Heart left ventricle (tissue), 16 donors: ENCODE results near the gene CACNA1C. TPM values are rescaled to one million over a fixed set of nuclear protein-coding genes. Genes with fewer than 3 reads are reported as not detected.

ENCODE experiments used
- ATAC-seq, 4 donors: fragments of 200-7000 bp; cut with Tn5 transposase; one replicate each; pipeline ENCODE4 v1.9.1; 2020 to 2022; ENCODE audit warnings: moderate library complexity in 4 of 4, mild to moderate bottlenecking in 3 of 4, moderate number of reproducible peaks in 1 of 4
- DNase-seq, 5 donors: peaks; one replicate each; pipeline ENCODE4 v3.0.0-alpha.2; 2020
- H3K27ac ChIP-seq, 12 donors: fragments of 200-600 bp; sonication (generic) in 4 of 12; one replicate each; pipeline versions ENCODE4 v1.5.0 to v1.8.0; 2016 to 2022; ENCODE audit warnings: mild to moderate bottlenecking in 2 of 12
- H3K27me3 ChIP-seq, 9 donors: fragments of 200-600 bp; sonication (generic) in 2 of 9; one replicate each; pipeline versions ENCODE4 v1.5.1 to v1.8.0; 2016 to 2022; ENCODE audit warnings: mild to moderate bottlenecking in 3 of 9
- H3K36me3 ChIP-seq, 9 donors: fragments of 200-600 bp; sonication (generic) in 2 of 9; one replicate each; pipeline versions ENCODE4 v1.5.0 to v1.8.0; 2018 to 2022; ENCODE audit warnings: mild to moderate bottlenecking in 2 of 9
- H3K4me1 ChIP-seq, 12 donors: fragments of 200-600 bp; sonication (generic) in 4 of 12; one replicate each; pipeline versions ENCODE4 v1.5.0 to v1.8.0; 2016 to 2022; ENCODE audit warnings: mild to moderate bottlenecking in 3 of 12
- H3K4me3 ChIP-seq, 12 donors: fragments of 200-600 bp; sonication (generic) in 4 of 12; one replicate each; pipeline versions ENCODE4 v1.5.0 to v1.8.0; 2017 to 2022; ENCODE audit warnings: mild to moderate bottlenecking in 9 of 12, moderate library complexity in 4 of 12
- H3K9me3 ChIP-seq, 12 donors: fragments of 200-600 bp; sonication (generic) in 4 of 12; one replicate each; pipeline versions ENCODE4 v1.5.0 to v1.8.0; 2016 to 2022; ENCODE audit warnings: mild to moderate bottlenecking in 1 of 12
- POLR2A ChIP-seq, 2 donors: fragments of 450-650 bp; IDR thresholded peaks; one replicate each; pipeline ENCODE4 v1.6.1; 2017; ENCODE audit warnings: antibody characterized with exemption in 2 of 2, mild to moderate bottlenecking in 2 of 2, moderate library complexity in 2 of 2
- WGBS, 4 donors: extraction: QIAGEN DNeasy Blood & Tissue Kit in 2 of 4; methylation state at CpG; one replicate each; pipeline versions ENCODE4 v1.1.5 to v1.1.7; 2013 to 2018; 5-methylcytosine and 5-hydroxymethylcytosine counted together
- intact Hi-C, 10 donors: fragments of 100-400 bp; cut with DNase I; formaldehyde crosslinking; loops; one replicate each; pipeline versions ENCODE4 v1.11.1 to v1.14.2; 2022
- polyA plus RNA-seq, 2 donors: library from polyadenylated mRNA; stranded (reverse); fragments of 200-250 nt; gene quantifications; one replicate each; pipeline ENCODE4 v1.2.3, GENCODE V29; 2013
- total RNA-seq, 9 donors: library from RNA; depleted of rRNA in 2 of 9; stranded (reverse); fragments of >200 nt in 2 of 9; fragmentation: NEBNext Ultra II Directional in 3 of 9; extraction: Animal tissue kit (Norgen Biotek cat#: 25700) in 3 of 9; gene quantifications; one replicate each; pipeline versions ENCODE4 v1.1.0 to v1.2.4, GENCODE V29; 2016 to 2023
- TF ChIP-seq, protein P1 (sequence below), 12 donors: fragments of 200-600 bp; sonication (generic) in 4 of 12; IDR thresholded peaks; one replicate each; pipeline versions ENCODE4 v1.5.0 to v1.8.0; 2018 to 2022; ENCODE audit warnings: antibody characterized with exemption in 12 of 12, mild to moderate bottlenecking in 5 of 12
- donor health status: ischemic (EF 13 %, LVEDD 7.1; RV severe dilation, severe dysfunction).
- donor health status: healthy with polysubstance abuse.
- donor health status: DM: no; HTN: yes; CAD: no.
- donor health status: DM: no; HTN: no; CAD: no.
- donor health status: ischemic (EF 25% LVEDD 6.9; RV normal size, moderate dysfunction).
- donor health status: ischemic (EF 25% LVEDD 5.7; RV mildly dilated, moderate dysfunction).
- donor health status: healthy.
- donor health status: DM: yes; HTN: yes; CAD: no.
- donor health status: ischemic (EF 35%, LVEDD 5.7; RV mildly dilated, moderate dysfunction).
- donor health status: nonischemic (EF 11% LVEDD 7.7; RV severe dilation, severe dysfunction).
- donor health status: DM: yes; HTN: yes; CAD: no.
- donor health status: PGD.
- donor health status: ischemic (EF 29% LVEDD 5.4; RV normal size, mild dysfunction).
- donor health status: nonischemic (EF 23%, LVEDD 6.1; RV moderate dilation, normal function).

The CACNA1C gene
- total and polyA plus RNA-seq, 11 donors, result 41.9 to 196 (median 164) TPM

DNA sequence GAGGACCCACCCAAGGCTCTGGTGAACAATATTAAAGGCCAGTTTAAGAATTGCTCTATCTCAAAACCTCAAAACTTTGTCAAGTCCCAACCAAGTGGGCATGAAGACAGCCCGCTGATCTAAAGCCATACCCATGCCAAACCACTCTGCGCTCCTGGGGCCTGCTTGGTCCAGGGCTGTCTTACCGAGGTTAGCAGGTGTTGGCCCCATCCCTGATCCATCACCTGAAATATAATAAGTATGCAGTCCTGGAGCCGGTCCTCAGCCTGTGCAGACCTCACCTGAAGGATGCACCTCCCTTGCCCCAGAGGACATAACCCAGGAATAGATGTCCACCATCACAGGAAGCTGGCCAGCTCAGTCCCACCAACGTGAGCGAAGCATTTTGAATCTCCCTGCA is 543.7 kb downstream of the CACNA1C start:
- H3K36me3 ChIP-seq, result peaks cover 0 to 100% (median 76%) of the 10 kb centered on the region in 9 donors
- intact Hi-C loops, result no loop called here
- no peaks in the 10 kb centered on the region for H3K4me1 ChIP-seq
- 92 to 98% (median 94%) methylated on average over 6 of the region's 6 CpGs for WGBS, 4 donors
- no peaks in the 10 kb centered on the region for H3K27me3 ChIP-seq
- no peak overlapping the region for H3K4me3 ChIP-seq
- peaks cover 0 to 21% (median 9%) of the 10 kb centered on the region in 12 donors for H3K9me3 ChIP-seq
- no peak for ATAC-seq
- H3K27ac ChIP-seq, result no peak overlapping the region
- peak in 1 of 5 donors; percentile 13 for DNase-seq
- no peak for TF ChIP-seq POLR2A (IDR thresholded peaks at IDR 0.05)
- TF ChIP-seq, protein P1, sequence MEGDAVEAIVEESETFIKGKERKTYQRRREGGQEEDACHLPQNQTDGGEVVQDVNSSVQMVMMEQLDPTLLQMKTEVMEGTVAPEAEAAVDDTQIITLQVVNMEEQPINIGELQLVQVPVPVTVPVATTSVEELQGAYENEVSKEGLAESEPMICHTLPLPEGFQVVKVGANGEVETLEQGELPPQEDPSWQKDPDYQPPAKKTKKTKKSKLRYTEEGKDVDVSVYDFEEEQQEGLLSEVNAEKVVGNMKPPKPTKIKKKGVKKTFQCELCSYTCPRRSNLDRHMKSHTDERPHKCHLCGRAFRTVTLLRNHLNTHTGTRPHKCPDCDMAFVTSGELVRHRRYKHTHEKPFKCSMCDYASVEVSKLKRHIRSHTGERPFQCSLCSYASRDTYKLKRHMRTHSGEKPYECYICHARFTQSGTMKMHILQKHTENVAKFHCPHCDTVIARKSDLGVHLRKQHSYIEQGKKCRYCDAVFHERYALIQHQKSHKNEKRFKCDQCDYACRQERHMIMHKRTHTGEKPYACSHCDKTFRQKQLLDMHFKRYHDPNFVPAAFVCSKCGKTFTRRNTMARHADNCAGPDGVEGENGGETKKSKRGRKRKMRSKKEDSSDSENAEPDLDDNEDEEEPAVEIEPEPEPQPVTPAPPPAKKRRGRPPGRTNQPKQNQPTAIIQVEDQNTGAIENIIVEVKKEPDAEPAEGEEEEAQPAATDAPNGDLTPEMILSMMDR (IDR thresholded peaks at IDR 0.05), result no peak

DNA sequence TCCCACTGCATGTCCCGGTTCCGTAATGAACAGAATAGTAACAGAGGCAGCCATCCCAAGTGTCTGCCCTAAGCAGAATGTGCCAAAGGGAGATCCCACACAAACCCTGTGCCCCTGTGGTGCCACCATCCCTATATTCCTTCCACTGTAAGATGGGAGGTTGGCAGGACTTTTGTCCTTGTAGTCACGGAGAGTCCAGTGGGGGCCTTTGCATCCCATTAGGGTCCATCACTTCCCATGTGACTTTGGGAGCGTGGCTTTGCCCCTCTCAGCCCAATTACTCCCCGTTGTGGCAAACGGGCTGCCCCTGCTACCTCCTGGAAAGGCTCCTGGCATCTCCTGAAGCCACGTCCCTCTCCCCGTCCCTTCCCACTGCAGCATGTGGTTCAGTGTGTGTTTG is 552.5 kb downstream of the CACNA1C start:
- TF ChIP-seq, protein P1 (IDR thresholded peaks at IDR 0.05), result no peak
- no peak for TF ChIP-seq POLR2A (IDR thresholded peaks at IDR 0.05)
- no peaks in the 10 kb centered on the region for H3K27me3 ChIP-seq
- 92 to 95% (median 93%) methylated on average over 8 of the region's 8 CpGs for WGBS, 4 donors
- no peaks in the 10 kb centered on the region for H3K9me3 ChIP-seq
- H3K36me3 ChIP-seq, result peaks cover 0 to 98% (median 63%) of the 10 kb centered on the region in 9 donors
- intact Hi-C loops, result no loop called here
- ATAC-seq (no peak), DNase-seq (no peak)
- no peak overlapping the region for H3K4me3 ChIP-seq
- no peak overlapping the region for H3K27ac ChIP-seq
- no peaks in the 10 kb centered on the region for H3K4me1 ChIP-seq

DNA sequence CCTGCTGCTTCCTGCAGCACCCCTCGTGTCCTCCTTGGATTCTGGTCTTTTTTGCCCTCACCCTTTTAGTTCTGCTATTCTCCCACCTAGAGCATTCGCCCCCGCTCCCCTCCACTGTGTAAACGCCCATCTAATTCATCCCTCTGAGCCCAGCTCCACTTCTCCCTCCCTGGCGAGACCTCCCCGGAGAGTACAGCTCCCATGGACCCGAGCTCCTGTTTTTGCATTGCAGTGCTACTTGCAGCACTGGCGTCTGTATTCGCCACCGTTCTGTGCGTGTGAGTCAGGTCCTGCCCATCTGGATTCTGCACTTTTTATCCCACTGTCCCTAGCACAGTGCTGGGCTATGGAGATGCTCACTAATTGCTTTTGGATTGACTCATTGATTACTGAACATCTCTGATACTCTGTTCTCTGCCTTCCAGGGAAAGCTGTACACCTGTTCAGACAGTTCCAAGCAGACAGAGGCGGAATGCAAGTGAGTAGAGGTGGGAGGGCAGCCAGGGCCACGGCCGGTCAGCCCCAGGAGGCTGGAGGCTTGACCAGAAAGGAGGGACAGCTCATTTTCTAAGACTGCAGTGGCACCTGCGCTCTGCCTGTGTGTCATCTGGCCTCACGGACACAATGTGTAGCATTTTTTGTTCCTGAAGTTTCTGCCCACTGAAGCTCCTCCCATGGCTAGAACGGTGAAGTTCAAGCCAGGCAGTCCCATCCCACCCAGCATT is 553.6 kb downstream of the CACNA1C start:
- intact Hi-C loops, result no loop called here
- Histone ChIP-seq H3K27me3 (no peaks in the 10 kb centered on the region), H3K4me3 (no peak overlapping the region), H3K27ac (no peak overlapping the region), H3K36me3 (peaks cover 0 to 93% (median 70%) of the 10 kb centered on the region in 9 donors), H3K4me1 (no peaks in the 10 kb centered on the region), H3K9me3 (no peaks in the 10 kb centered on the region)
- DNase-seq, result peak in 1 of 5 donors; percentile 11
- WGBS, 4 donors, result 89 to 92% (median 90%) methylated on average over 17 of the region's 17 CpGs
- ATAC-seq, result no peak
- TF ChIP-seq, protein P1 (IDR thresholded peaks at IDR 0.05), result no peak
- no peak for TF ChIP-seq POLR2A (IDR thresholded peaks at IDR 0.05)

DNA sequence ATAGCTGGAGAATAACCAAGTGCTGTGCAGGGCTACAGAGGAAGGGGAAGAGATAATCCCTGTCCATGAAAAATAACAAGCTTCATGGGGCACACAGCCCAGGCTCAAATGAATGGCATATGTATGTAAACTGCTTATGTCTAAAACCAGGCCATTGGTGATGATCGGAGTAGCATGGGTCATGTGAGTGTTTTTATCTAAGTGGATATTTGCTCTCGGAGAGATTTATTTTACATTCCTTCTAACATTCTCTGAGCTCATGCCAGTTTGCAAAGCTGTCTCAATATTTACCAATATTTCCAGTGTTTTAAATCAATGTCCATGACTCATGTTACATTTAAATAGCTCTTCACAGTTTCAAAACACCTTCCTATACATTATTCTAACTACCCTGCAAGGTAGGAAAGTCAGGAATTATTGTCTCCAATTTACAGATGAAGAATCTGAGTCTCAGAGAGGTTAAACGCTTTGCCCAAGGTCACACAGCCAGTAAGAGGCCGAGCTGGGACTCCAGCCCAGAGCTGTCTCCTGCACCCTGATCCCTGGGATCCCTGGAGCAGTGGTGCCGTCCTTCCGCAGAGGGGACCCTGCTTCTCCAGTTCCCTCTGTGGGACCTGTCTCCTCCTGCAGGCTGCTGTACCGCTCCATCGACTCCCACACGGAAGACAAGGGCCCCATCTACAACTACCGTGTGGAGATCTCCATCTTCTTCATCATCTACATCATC is 555.3 kb downstream of the CACNA1C start:
- ATAC-seq (no peak), DNase-seq (peak in 1 of 5 donors; percentile 18)
- Histone ChIP-seq H3K36me3 (peaks cover 0 to 94% (median 78%) of the 10 kb centered on the region in 9 donors), H3K4me3 (no peak overlapping the region), H3K9me3 (no peaks in the 10 kb centered on the region), H3K4me1 (peaks cover 0 to 5% (median 0%) of the 10 kb centered on the region in 12 donors), H3K27me3 (no peaks in the 10 kb centered on the region), H3K27ac (no peak overlapping the region)
- WGBS, 4 donors, result 88 to 91% (median 89%) methylated on average over 10 of the region's 10 CpGs
- intact Hi-C loops, result no loop called here
- TF ChIP-seq, protein P1 (IDR thresholded peaks at IDR 0.05), result no peak
- no peak for TF ChIP-seq POLR2A (IDR thresholded peaks at IDR 0.05)
